Measurements from ENCODE around the gene CBLC.
A peak's percentile ranks its signal among the peaks of the same experiment; 100 is the strongest.
"Not testable (repeated sequence)": the region's sequence is repeated elsewhere in the genome, so short reads cannot be mapped to it uniquely, and the experiment has no call there.

The CBLC gene

GRCh38 chr19:44822177-44822576 lies 44.5 kb downstream of the CBLC start:
- no peak for DNase-seq

GRCh38 chr19:44822670-44823372 lies 45.1 kb downstream of the CBLC start:
- no peak for DNase-seq

- no peak for DNase-seq
Measured at GRCh38 chr19:44823373-44823698, 45.6 kb downstream of the CBLC start.

GRCh38 chr19:44824761-44825160 lies 47.1 kb downstream of the CBLC start:
- no peak for DNase-seq

- not testable (repeated sequence) for DNase-seq
Measured at GRCh38 chr19:44832875-44833274, 55.2 kb downstream of the CBLC start.

GRCh38 chr19:44834399-44834798 lies 56.7 kb downstream of the CBLC start:
- DNase-seq, result not testable (repeated sequence)

GRCh38 chr19:44839276-44839675 lies 61.6 kb downstream of the CBLC start:
- no peak for DNase-seq

- DNase-seq, result no peak
Measured at GRCh38 chr19:44840811-44841210, 63.1 kb downstream of the CBLC start.

- no peak for DNase-seq
Measured at GRCh38 chr19:44841231-44841630, 63.5 kb downstream of the CBLC start.

- no peak for DNase-seq
Measured at GRCh38 chr19:44845286-44845611, 67.6 kb downstream of the CBLC start.

- DNase-seq, result peak; percentile 62 to 83 (median 65)
Measured at GRCh38 chr19:44845612-44846454, 68.1 kb downstream of the CBLC start, which contains the start of gene NECTIN2. TSS of gene NECTIN2 (plus strand) at chr19:44846297. CDS start at chr19:44846526, 229 bp downstream.

- no peak for DNase-seq
Measured at GRCh38 chr19:44846455-44847143, 68.9 kb downstream of the CBLC start.

- DNase-seq, result no peak
Measured at GRCh38 chr19:44847144-44848035, 69.7 kb downstream of the CBLC start.

- no peak for DNase-seq
Measured at GRCh38 chr19:44848036-44848811, 70.5 kb downstream of the CBLC start.

- DNase-seq, result no peak
Measured at GRCh38 chr19:44848812-44849447, 71.2 kb downstream of the CBLC start.
